ENCODE measurements around the gene SLC25A13. TPM values are rescaled to one million over a fixed set of nuclear protein-coding genes. Genes with fewer than 3 reads are reported as not detected.

Gene SLC25A13
- total RNA-seq, 2 donors from 2014 or later: 94.3 to 114 TPM

GRCh38 chr7:96287132-96287531, 34.8 kb downstream of the SLC25A13 start:
- H3K9me3 ChIP-seq (ENCODE audit: control insufficient read depth, low read length): peaks cover 28% of the 10 kb centered on the region
- Mint-ChIP-seq H3K4me3 (no peak overlapping the region), H3K27ac (no peak overlapping the region), H3K4me1 (peaks cover 15% of the 10 kb centered on the region), H3K27me3 (ENCODE audit: insufficient read depth) (no peaks in the 10 kb centered on the region), H3K36me3 (ENCODE audit: low read depth) (peaks cover 70% of the 10 kb centered on the region), H3K9me3 (peaks cover 49% of the 10 kb centered on the region)
- TF ChIP-seq CTCF (conservative IDR thresholded peaks at IDR 0.05): no peak
- WGBS, 2 experiments (ENCODE audit: insufficient coverage in 1 of 2, insufficient read length in 1 of 2): 74 to 90% methylated on average over 2 to 3 of the region's 3 CpGs
- no peak overlapping the region for H3K27ac ChIP-seq (ENCODE audit: low read depth, low read length)
- peaks cover 28% of the 10 kb centered on the region for H3K36me3 ChIP-seq (ENCODE audit: control insufficient read depth, insufficient read depth, low read length)
- H3K4me3 ChIP-seq (ENCODE audit: low read length): peak overlapping the region; percentile 23
- no peak overlapping the region for H3K9ac ChIP-seq (ENCODE audit: extremely low read depth, low read length, poor library complexity, severe bottlenecking)
- H3K27me3 ChIP-seq (ENCODE audit: control insufficient read depth, insufficient read depth, low read length, poor library complexity, severe bottlenecking): no peaks in the 10 kb centered on the region
- no peak for DNase-seq
- no peaks in the 10 kb centered on the region for H3K4me1 ChIP-seq (ENCODE audit: control insufficient read depth, insufficient read depth, low read length)

- peaks cover 59% of the 10 kb centered on the region for H3K36me3 Mint-ChIP-seq (ENCODE audit: low read depth)
- H3K9me3 Mint-ChIP-seq: peaks cover 36% of the 10 kb centered on the region
- no peak overlapping the region for H3K9ac ChIP-seq (ENCODE audit: extremely low read depth, low read length, poor library complexity, severe bottlenecking)
- peaks cover 28% of the 10 kb centered on the region for H3K9me3 ChIP-seq (ENCODE audit: control insufficient read depth, low read length)
- no peak for DNase-seq
- H3K27ac Mint-ChIP-seq: no peak overlapping the region
- H3K27ac ChIP-seq (ENCODE audit: low read depth, low read length): no peak overlapping the region
- peaks cover 28% of the 10 kb centered on the region for H3K36me3 ChIP-seq (ENCODE audit: control insufficient read depth, insufficient read depth, low read length)
- H3K27me3 Mint-ChIP-seq (ENCODE audit: insufficient read depth): no peaks in the 10 kb centered on the region
- no peak overlapping the region for H3K4me3 ChIP-seq (ENCODE audit: low read length)
- no peak overlapping the region for H3K4me3 Mint-ChIP-seq
- H3K4me1 Mint-ChIP-seq: peaks cover 15% of the 10 kb centered on the region
- TF ChIP-seq CTCF (conservative IDR thresholded peaks at IDR 0.05): no peak
- H3K4me1 ChIP-seq (ENCODE audit: control insufficient read depth, insufficient read depth, low read length): no peaks in the 10 kb centered on the region
- WGBS, 2 experiments (ENCODE audit: insufficient coverage in 1 of 2, insufficient read length in 1 of 2): 58 to 67% methylated on average over 3 of the region's 3 CpGs
- no peaks in the 10 kb centered on the region for H3K27me3 ChIP-seq (ENCODE audit: control insufficient read depth, insufficient read depth, low read length, poor library complexity, severe bottlenecking)
Observed at GRCh38 chr7:96285579-96285978, 36.3 kb downstream of the SLC25A13 start.

DNA sequence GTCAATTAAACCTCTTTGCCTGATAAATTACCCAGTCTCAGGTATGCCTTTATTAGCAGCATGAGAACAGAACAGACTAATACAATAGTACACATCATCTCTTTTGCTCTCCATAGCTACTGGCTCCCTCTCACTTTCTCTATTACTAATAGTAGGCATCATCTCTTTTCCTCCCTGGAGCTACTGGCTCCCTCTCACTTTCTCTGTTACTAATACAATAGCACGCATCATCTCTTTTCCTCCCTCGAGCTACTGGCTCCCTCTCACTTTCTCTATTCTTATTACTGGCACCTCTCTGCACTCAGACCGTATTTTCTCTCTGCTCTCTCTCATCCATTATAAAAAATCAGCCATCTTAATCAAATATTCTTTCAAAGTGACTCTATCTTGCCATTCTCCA, 37.1 kb downstream of the SLC25A13 start:
- Histone ChIP-seq H3K36me3 (ENCODE audit: control insufficient read depth, insufficient read depth, low read length) (peaks cover 30% of the 10 kb centered on the region), H3K9ac (ENCODE audit: extremely low read depth, low read length, poor library complexity, severe bottlenecking) (no peak overlapping the region), H3K4me3 (ENCODE audit: low read length) (no peak overlapping the region), H3K4me1 (ENCODE audit: control insufficient read depth, insufficient read depth, low read length) (no peaks in the 10 kb centered on the region), H3K27ac (ENCODE audit: low read depth, low read length) (no peak overlapping the region), H3K27me3 (ENCODE audit: control insufficient read depth, insufficient read depth, low read length, poor library complexity, severe bottlenecking) (no peaks in the 10 kb centered on the region), H3K9me3 (ENCODE audit: control insufficient read depth, low read length) (peaks cover 28% of the 10 kb centered on the region)
- TF ChIP-seq CTCF (conservative IDR thresholded peaks at IDR 0.05): no peak
- WGBS, 2 experiments (ENCODE audit: insufficient coverage in 1 of 2, insufficient read length in 1 of 2): 90 to 93% methylated on average over 3 of the region's 3 CpGs
- Mint-ChIP-seq H3K27ac (no peak overlapping the region), H3K27me3 (ENCODE audit: insufficient read depth) (no peaks in the 10 kb centered on the region), H3K4me3 (no peak overlapping the region), H3K9me3 (peaks cover 29% of the 10 kb centered on the region), H3K36me3 (ENCODE audit: low read depth) (peaks cover 60% of the 10 kb centered on the region), H3K4me1 (peaks cover 15% of the 10 kb centered on the region)
- DNase-seq: no peak

Measured in endodermal cell (in vitro differentiated cells).